Activated B cell treated with CpG ODN at 0.5 μM for 24 hours (primary cell): ENCODE results near the gene CMTM7. TPM values are rescaled to one million over a fixed set of nuclear protein-coding genes. Genes with fewer than 3 reads are reported as not detected.

Experiments
- ATAC-seq: fragments of 200-7000 bp; cut with Tn5 transposase; one replicate; pipeline ENCODE4 v1.10.0; 2021; ENCODE audit warnings: low read depth, mild to moderate bottlenecking, moderate library complexity
- CTCF ChIA-PET: fragments of 350-600 bp; sonication (Branson Sonifier 250); formaldehyde crosslinking; loops from one replicate; lab custom pipeline; 2021; ENCODE audit warnings: antibody characterized with exemption; lab: Charles Lee
- POLR2A ChIA-PET: fragments of 350-600 bp; sonication (Branson Sonifier 250); formaldehyde crosslinking; loops from one replicate; lab custom pipeline; 2021; ENCODE audit warnings: antibody characterized with exemption; lab: Charles Lee
- DNase-seq: peaks from one replicate; pipeline ENCODE4 v3.0.0; 2022
- H3K27ac Mint-ChIP-seq: one replicate; pipeline ENCODE4 v1.8.0; 2020; ENCODE audit warnings: mixed read lengths
- H3K27me3 Mint-ChIP-seq: one replicate; pipeline ENCODE4 v1.8.0; 2021; ENCODE audit warnings: mixed read lengths
- H3K36me3 Mint-ChIP-seq: one replicate; pipeline ENCODE4 v1.8.0; 2021; ENCODE audit warnings: low read depth, mixed read lengths
- H3K4me1 Mint-ChIP-seq: one replicate; pipeline ENCODE4 v1.8.0; 2021; ENCODE audit warnings: mixed read lengths
- H3K4me3 Mint-ChIP-seq: one replicate; pipeline ENCODE4 v1.8.0; 2020; ENCODE audit warnings: mild to moderate bottlenecking, mixed read lengths
- H3K9me3 Mint-ChIP-seq: one replicate; pipeline ENCODE4 v1.8.0; 2020; ENCODE audit warnings: mixed read lengths
- CTCF ChIP-seq: fragments of 200-600 bp; IDR thresholded peaks from one replicate; pipeline ENCODE4 v1.8.0; 2022; ENCODE audit warnings: antibody characterized with exemption, mild to moderate bottlenecking
- intact Hi-C: fragments of 100-400 bp; cut with micrococcal nuclease; formaldehyde crosslinking; loops from one replicate; pipeline ENCODE4 v1.15.1; 2024
- total RNA-seq: library from RNA; stranded (reverse); gene quantifications from 2 replicates; pipeline ENCODE4 v1.2.3, GENCODE V29; 2022

Gene CMTM7
- total RNA-seq, 1 donor from 2014 or later, result 82.1 TPM

GRCh38 chr3:32406486-32407408 lies 15.1 kb downstream of the CMTM7 start:
- Mint-ChIP-seq H3K4me3 (no peak overlapping the region), H3K9me3 (no peaks in the 10 kb centered on the region), H3K4me1 (peaks cover 76% of the 10 kb centered on the region), H3K36me3 (peaks cover 42% of the 10 kb centered on the region), H3K27ac (peak overlapping the region; percentile 36), H3K27me3 (no peaks in the 10 kb centered on the region)
- ATAC-seq (no peak), DNase-seq (no peak)
- ChIA-PET POLR2A (interaction anchor here (0.9 kb wide), 1 partner anchor 32 kb away, joined by 4 read pairs; no protein-coding TSS in a partner anchor), CTCF (interaction anchor here (0.6 to 0.7 kb wide), 2 partner anchors 61 to 72 kb away, joined by 3 read pairs; no protein-coding TSS in a partner anchor)
- intact Hi-C loops, result loop anchor here (10.0 kb wide), 1 partner anchor 872 kb away; the partner anchor contains the start of gene STT3B
- no peak for TF ChIP-seq CTCF

GRCh38 chr3:32410367-32411246 lies 19.0 kb downstream of the CMTM7 start:
- intact Hi-C loops, result no loop called here
- TF ChIP-seq CTCF, result no peak
- Mint-ChIP-seq H3K9me3 (no peaks in the 10 kb centered on the region), H3K27ac (peak overlapping the region; percentile 59), H3K36me3 (peaks cover 25% of the 10 kb centered on the region), H3K4me1 (peaks cover 68% of the 10 kb centered on the region), H3K4me3 (no peak overlapping the region), H3K27me3 (no peaks in the 10 kb centered on the region)
- DNase-seq (no peak), ATAC-seq (no peak)
- ChIA-PET POLR2A (no interaction called here), CTCF (interaction anchor here (0.7 to 0.8 kb wide), 2 partner anchors 57 kb away, joined by 3 read pairs; no protein-coding TSS in a partner anchor)

GRCh38 chr3:32411442-32411841 lies 19.8 kb downstream of the CMTM7 start:
- H3K4me1 Mint-ChIP-seq, result peaks cover 67% of the 10 kb centered on the region
- no peaks in the 10 kb centered on the region for H3K9me3 Mint-ChIP-seq
- H3K4me3 Mint-ChIP-seq, result no peak overlapping the region
- ChIA-PET CTCF (interaction anchor here (0.7 to 0.8 kb wide), 2 partner anchors 56 to 58 kb away, joined by 3 read pairs; no protein-coding TSS in a partner anchor), POLR2A (no interaction called here)
- DNase-seq (no peak), ATAC-seq (no peak)
- intact Hi-C loops, result no loop called here
- H3K27ac Mint-ChIP-seq, result peak overlapping the region; percentile 7
- TF ChIP-seq CTCF, result no peak
- H3K27me3 Mint-ChIP-seq, result no peaks in the 10 kb centered on the region
- peaks cover 20% of the 10 kb centered on the region for H3K36me3 Mint-ChIP-seq

GRCh38 chr3:32412887-32413286 lies 21.2 kb downstream of the CMTM7 start:
- ATAC-seq (no peak), DNase-seq (no peak)
- TF ChIP-seq CTCF, result no peak
- Mint-ChIP-seq H3K27ac (no peak overlapping the region), H3K27me3 (no peaks in the 10 kb centered on the region), H3K4me3 (no peak overlapping the region), H3K4me1 (peaks cover 64% of the 10 kb centered on the region), H3K36me3 (peaks cover 14% of the 10 kb centered on the region), H3K9me3 (no peaks in the 10 kb centered on the region)
- POLR2A ChIA-PET, result no interaction called here
- intact Hi-C loops, result no loop called here
- CTCF ChIA-PET, result interaction anchor here (0.9 kb wide), 1 partner anchor 55 kb away, joined by 4 read pairs; no protein-coding TSS in a partner anchor
